ENCODE results near the gene SLIT3. TPM values are rescaled to one million over a fixed set of nuclear protein-coding genes. Genes with fewer than 3 reads are reported as not detected.

Gene SLIT3
- total RNA-seq, 1 experiment from 2014 or later: not detected

- ChIA-PET CTCF (interaction anchor here (0.9 kb wide), 1 partner anchor 19 kb away, joined by 4 read pairs; no protein-coding TSS in a partner anchor), POLR2A (ENCODE audit: unreplicated experiment) (interaction anchor here (0.6 kb wide), 1 partner anchor 54 kb away, joined by 3 read pairs; no protein-coding TSS in a partner anchor)
Measured at GRCh38 chr5:168710706-168711105, 590.2 kb downstream of the SLIT3 start.

DNA sequence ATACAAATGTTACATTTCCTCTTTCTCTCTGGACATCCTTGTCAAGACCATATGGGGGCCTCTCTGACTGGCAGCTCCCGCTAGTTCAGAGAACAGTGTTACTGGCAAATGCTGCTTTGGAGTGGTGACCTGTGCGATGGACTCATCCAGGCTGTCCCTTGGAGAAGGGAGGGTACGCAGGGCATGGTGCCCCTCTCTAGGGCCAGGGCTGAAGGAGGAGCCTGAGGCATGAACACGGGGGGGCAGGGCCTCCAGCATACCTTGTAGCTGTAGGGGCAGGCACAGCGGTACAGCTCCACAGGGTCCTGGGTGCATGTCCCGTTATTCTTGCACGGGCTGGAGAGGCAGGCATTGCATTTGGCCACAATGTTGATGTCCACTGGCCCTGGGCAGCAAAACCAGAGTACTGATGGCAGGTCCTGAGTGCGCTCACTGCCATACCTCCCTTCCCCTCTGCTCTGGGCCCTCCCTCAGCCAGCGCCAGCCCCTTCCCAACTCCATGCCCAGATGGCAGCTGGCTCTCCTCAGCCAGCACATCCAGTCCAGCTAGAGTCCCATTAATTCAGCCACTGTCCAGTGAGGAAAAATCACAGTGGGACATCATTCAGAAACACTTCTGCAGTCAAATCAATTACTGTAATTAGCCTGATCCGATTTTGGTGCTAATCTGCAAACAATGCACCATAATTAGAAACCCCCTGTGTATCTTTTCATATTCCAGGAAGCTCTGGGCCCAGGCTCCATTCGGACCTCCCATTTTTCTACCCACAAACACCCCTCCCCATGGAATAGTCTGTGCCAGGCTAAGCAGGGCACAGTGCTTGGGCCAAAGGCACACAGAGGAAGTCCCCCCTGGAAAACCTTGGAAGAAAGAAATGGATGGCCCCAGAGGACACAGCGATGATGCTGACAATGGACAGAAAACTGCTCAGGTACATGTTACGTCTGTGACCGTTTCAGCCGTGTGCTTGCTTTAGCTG lies 592.9 kb downstream of the SLIT3 start:
- Histone ChIP-seq H3K4me2 (no peak overlapping the region), H3K4me1 (replicated peaks; ENCODE audit: insufficient read depth) (no peaks in the 10 kb centered on the region), H3K4me3 (no peak overlapping the region), H3K27me3 (ENCODE audit: insufficient read depth, low read depth) (peaks cover 55% of the 10 kb centered on the region), H3K9me3 (ENCODE audit: insufficient read depth, low read depth) (no peaks in the 10 kb centered on the region), H2AFZ (no peak overlapping the region), H3K27ac (no peak overlapping the region), H4K20me1 (ENCODE audit: insufficient read depth) (no peaks in the 10 kb centered on the region), H3K9me2 (ENCODE audit: insufficient read depth) (no peaks in the 10 kb centered on the region), H3K36me3 (ENCODE audit: low read depth) (no peaks in the 10 kb centered on the region), H3K79me2 (ENCODE audit: low read depth) (no peaks in the 10 kb centered on the region), H3F3A (ENCODE audit: insufficient read depth, low read depth) (no peaks in the 10 kb centered on the region)
- intact Hi-C loops (cut with micrococcal nuclease; ENCODE audit: unreplicated experiment): no loop called here
- no TSS peak for BruUV-seq (replicated peaks)
- no peak for DNase-seq
- TF ChIP-seq CTCF (conservative IDR thresholded peaks at IDR 0.05): no peak
- no peak for TF ChIP-seq EZH2 (IDR thresholded peaks at IDR 0.05; ENCODE audit: low read depth)
- POLR2A ChIA-PET (ENCODE audit: unreplicated experiment): interaction anchor here (0.6 kb wide), 1 partner anchor 8 kb away, joined by 3 read pairs; no protein-coding TSS in a partner anchor
- CTCF ChIA-PET: no interaction called here

More at GRCh38 chr5:168710706-168711105, 590.2 kb downstream of the SLIT3 start:
- no TSS peak for BruUV-seq (replicated peaks)
- no peaks in the 10 kb centered on the region for H3K9me2 ChIP-seq (ENCODE audit: insufficient read depth)
- no peaks in the 10 kb centered on the region for H4K20me1 ChIP-seq (ENCODE audit: insufficient read depth)
- no peak overlapping the region for H3K4me3 ChIP-seq
- peaks cover 39% of the 10 kb centered on the region for H3K27me3 ChIP-seq (ENCODE audit: insufficient read depth, low read depth)
- no peaks in the 10 kb centered on the region for H3K79me2 ChIP-seq (ENCODE audit: low read depth)
- no peaks in the 10 kb centered on the region for H3K9me3 ChIP-seq (ENCODE audit: insufficient read depth, low read depth)
- intact Hi-C loops (cut with micrococcal nuclease; ENCODE audit: unreplicated experiment): no loop called here
- no peak overlapping the region for H3K4me2 ChIP-seq
- no peaks in the 10 kb centered on the region for H3K4me1 ChIP-seq (replicated peaks; ENCODE audit: insufficient read depth)
- no peak overlapping the region for H3K27ac ChIP-seq
- H2AFZ ChIP-seq: no peak overlapping the region
- no peak for DNase-seq
- no peak for TF ChIP-seq EZH2 (IDR thresholded peaks at IDR 0.05; ENCODE audit: low read depth)
- no peak for TF ChIP-seq CTCF (conservative IDR thresholded peaks at IDR 0.05)
- no peaks in the 10 kb centered on the region for H3F3A ChIP-seq (ENCODE audit: insufficient read depth, low read depth)
- H3K36me3 ChIP-seq (ENCODE audit: low read depth): no peaks in the 10 kb centered on the region

DNA sequence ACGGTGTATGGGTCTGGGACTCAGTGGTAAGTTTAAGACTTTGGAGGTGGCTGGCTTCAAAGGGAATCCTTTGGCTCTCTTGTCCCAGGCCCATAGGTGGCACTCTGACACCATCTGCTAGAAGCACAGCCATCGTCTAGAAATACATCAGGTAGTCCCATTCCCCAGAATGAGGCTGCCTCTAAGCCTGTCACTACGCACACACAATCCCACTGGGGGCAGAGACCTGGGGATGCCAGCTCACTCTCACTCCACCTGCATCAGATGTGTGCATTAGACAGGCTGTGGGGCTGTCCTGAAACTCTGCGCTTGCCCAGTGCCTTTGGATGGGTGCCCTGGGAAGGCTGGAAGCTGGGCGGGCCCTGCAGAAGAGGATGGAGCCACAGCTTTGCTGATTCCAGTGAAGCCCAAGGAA lies 594.3 kb downstream of the SLIT3 start:
- TF ChIP-seq EZH2 (IDR thresholded peaks at IDR 0.05; ENCODE audit: low read depth) (no peak), CTCF (conservative IDR thresholded peaks at IDR 0.05) (peak; percentile 49)
- peaks cover 53% of the 10 kb centered on the region for H3K27me3 ChIP-seq (ENCODE audit: insufficient read depth, low read depth)
- H4K20me1 ChIP-seq (ENCODE audit: insufficient read depth): no peaks in the 10 kb centered on the region
- DNase-seq: peak in 1 of 2 experiments; percentile 25
- intact Hi-C loops (cut with micrococcal nuclease; ENCODE audit: unreplicated experiment): no loop called here
- no peaks in the 10 kb centered on the region for H3K9me3 ChIP-seq (ENCODE audit: insufficient read depth, low read depth)
- H3K4me1 ChIP-seq (replicated peaks; ENCODE audit: insufficient read depth): no peaks in the 10 kb centered on the region
- no peaks in the 10 kb centered on the region for H3K9me2 ChIP-seq (ENCODE audit: insufficient read depth)
- ChIA-PET CTCF (no interaction called here), POLR2A (ENCODE audit: unreplicated experiment) (no interaction called here)
- H3K27ac ChIP-seq: no peak overlapping the region
- H3K4me2 ChIP-seq: no peak overlapping the region
- no peaks in the 10 kb centered on the region for H3K79me2 ChIP-seq (ENCODE audit: low read depth)
- no TSS peak for BruUV-seq (replicated peaks)
- H2AFZ ChIP-seq: no peak overlapping the region
- H3K4me3 ChIP-seq: no peak overlapping the region
- no peaks in the 10 kb centered on the region for H3F3A ChIP-seq (ENCODE audit: insufficient read depth, low read depth)
- H3K36me3 ChIP-seq (ENCODE audit: low read depth): no peaks in the 10 kb centered on the region

All from PC-9 (cell line).